GM19397 (cell line): ENCODE data around the gene GJA5.
"Not testable (repeated sequence)": the region's sequence is repeated elsewhere in the genome, so short reads cannot be mapped to it uniquely, and the experiment has no call there.

Source experiments
- ATAC-seq: cut with Tn5 transposase; IDR thresholded peaks from one replicate; pipeline ENCODE4 v1.9.1; 2021; ENCODE audit warnings: mild to moderate bottlenecking, moderate library complexity; ENCODE audit not compliant: unreplicated experiment

The GJA5 gene

DNA sequence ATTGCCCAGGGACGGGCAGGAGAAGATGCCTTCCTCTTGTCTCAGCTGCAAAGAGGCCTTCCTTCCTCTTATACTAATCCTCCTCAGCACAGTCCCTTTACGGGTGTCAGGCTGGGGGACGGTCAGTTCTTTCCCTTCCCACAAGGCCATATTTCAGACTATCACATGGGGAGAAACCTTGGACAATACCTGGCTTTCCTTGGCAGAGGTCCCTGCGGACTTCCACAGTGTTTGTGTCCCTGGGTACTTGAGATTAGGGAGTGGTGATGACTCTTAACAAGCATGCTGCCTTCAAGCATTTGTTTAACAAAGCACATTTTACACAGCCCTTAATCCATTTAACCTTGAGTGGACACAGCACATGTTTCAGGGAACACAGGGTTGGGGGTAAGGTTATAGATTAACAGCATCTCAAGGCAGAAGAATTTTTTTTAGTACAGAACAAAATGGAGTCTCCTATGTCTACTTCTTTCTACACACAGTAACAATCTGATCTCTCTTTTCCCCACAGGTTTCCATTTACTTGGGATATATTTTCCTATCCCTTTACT is 26.0 kb downstream of the GJA5 start:
- ATAC-seq = not testable (repeated sequence)

DNA sequence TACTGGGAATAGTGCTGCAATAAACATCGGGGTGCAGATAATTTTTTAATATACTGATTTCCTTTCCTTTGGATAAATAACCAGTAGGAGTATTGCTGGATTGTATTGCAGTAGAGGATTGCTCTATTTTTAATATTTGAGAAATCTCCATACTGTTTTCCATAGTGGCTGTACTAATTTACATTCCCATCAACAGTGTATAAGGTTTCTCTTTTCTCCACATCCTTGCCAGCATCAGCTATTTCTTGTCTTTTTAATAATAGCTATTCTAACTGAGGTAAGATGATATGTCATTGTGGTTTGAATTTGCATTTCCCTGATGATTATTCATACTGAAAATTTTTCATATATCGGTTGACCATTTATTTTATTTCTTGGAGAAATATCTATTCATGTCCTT is 31.1 kb downstream of the GJA5 start:
- ATAC-seq = no peak

DNA sequence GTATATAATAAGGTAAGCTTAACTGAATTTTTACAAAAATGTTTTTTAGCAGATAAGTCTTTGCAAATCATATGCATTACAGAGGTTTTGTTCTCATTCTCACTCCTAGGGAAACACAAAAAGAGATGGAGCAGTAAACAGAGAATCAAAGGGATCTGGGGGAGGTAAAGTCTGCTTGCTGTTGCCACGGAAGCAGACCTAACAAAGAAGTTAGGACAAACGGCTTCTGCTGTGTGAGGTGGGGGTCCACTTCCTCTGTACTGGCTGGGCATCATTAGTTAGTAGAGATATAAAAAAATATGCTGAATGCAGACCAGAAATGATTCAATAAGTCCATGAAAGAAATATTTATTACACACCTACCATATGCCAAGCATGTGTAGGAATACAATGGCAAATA is 34.2 kb downstream of the GJA5 start:
- ATAC-seq = no peak

DNA sequence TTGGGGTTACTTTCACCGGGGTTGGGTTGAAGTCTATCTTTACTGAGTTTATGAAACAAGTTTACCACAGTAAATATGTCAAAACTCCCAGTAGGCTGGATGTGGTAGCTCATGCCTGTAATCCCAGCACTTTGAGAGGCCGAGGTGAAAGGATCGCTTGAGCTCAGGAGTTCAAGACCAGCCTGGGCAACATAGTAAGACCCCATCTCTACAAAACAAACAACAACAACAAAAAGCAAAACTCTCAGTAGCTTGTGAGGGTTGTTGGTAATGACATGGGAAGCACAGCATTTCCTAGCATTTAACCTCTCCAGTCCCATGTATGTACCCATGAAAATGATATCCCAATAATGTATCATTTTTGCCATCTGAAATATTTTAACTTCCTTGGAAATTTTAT is 34.7 kb downstream of the GJA5 start:
- no peak for ATAC-seq

DNA sequence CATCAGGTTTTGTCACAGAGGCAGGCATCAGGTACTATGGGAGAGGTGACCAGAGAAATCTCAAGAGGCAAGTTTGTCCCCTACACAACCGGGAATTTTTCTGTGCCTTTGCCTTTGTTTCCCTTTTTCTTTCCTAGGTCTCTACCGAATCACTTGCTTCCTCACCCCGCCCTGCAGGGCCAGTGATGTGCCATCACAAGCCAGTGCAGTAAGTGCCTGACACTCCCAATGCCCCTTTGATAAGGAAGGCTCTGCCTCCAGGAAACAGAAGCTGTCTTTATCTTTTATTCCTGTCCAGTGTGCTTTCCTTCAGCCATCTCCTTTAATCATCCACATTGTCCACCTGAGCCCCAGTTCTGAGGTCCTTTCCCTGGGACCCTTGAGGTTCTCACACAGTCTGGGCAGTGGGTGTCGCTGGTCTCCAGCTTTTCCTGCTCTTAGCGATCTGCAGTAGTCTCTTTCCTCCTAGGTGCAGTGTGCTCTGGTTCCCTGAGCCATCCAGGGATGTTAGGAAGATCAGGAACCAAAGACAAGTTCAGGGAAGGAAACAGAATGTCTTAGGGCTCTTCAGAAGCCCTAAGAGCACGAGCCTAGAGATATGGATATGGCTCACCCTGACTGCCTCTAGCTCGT is 36.6 kb downstream of the GJA5 start:
- ATAC-seq = no peak

DNA sequence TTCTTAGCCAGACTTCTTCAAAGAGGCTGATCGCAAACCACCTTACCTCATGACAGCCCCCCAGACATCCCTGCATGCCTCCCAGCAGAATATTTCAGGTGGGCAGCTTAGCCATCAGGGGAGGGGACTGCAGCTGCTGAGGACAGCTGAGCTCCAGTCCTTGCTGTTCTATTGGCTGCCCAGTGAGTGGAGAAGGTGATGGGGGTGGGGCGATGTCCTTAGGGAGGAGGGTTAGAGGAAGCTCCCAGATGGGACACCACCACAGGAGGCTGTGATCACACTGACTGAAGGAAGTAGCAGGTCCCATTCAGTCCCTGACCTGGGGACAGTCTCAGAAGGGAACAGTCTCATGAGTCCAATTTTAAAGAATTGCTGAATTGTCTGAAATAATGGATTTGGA is 38.3 kb downstream of the GJA5 start:
- no peak for ATAC-seq

DNA sequence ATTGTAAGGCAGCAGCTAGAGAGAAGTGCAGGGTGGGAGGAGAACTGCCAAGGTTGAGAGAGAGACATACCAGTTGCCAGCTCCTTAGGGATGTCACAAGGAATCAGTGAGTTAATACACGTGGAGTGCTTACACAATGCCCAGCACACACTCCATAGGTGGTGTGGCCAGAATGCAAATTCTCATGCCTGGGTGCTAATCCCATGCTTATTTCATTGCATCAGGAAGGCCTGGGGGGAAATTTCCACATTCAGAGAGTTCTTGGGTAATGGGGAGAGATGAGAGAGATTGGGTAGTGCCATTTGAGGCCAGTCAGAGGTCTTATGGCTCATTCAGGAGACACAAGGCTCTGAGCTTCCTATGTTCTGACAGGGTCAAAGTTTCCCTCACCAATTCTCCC is 38.7 kb downstream of the GJA5 start:
- no peak for ATAC-seq

DNA sequence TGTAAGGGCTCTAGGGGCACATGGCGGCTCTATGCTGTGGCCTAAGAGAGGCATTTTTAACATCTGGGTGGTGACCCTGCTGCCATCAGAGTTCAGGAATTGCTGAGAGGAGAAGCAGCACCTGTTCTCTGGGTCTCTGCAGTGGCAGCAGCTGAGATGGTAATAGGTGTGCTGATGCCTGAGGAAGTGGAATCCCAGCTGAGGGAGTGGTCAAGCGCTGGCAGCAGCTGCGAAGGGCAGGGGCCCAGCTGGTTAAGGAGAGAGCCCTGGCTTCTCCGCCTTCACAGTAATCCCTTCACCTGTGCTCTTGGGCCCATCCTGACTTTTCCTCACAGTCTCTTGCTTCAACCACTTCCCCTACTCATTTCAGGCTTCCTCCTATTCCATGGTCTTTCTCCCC is 39.8 kb downstream of the GJA5 start:
- no peak for ATAC-seq

DNA sequence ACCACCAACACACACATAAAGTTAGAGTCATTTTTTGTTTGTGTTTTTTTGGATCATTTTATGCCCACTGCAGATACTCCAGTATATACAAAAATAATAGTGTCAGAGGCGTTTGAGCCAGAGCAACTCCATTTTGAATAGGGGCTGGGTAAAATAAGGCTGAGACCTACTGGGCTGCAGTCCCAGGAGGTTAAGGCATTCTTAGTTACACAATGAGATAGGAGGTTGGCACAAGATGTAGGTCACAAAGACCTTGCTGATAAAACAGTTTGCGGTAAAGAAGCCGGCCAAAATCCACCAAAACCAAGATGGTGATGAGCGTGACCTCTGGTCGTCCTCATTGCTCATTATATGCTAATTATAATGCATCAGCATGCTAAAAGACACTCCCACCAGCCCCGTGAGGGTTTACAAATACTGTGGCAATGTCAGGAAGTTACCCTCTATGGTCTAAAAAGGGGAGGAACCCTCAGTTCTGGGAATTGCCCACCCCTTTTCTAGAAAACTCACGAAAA is 40.6 kb downstream of the GJA5 start:
- ATAC-seq = no peak

DNA sequence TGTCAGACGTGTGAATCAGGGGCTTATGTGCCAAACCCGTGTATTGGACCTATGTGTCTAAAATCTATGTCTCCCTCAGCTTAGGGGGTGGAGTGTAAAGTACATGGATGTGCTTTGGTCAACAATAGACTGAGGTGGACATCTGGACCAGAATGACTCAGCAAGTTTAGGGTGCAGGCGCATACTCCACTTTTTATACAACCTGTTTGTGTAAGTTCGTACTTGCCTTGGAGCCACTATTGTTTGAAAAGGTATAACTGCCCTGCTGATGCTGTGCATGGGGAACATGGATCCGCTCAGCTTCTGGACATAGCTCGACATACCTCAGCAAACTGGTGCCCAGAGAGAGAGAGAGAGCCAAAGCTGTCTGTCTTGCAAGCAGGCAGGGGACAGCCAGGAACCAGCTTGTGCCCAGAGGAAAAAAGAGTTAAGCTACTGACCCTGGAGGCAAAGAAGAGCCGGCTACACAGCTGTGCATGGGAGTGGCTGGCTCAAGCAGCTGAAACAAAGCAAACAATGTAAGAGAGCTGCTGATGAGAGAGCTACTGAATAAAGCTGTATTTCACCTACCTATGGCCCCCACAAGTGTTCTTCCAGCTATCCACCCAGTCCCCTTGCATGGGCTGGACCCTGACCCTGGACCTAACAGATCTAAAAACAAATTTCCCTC is 41.2 kb downstream of the GJA5 start:
- no peak for ATAC-seq

DNA sequence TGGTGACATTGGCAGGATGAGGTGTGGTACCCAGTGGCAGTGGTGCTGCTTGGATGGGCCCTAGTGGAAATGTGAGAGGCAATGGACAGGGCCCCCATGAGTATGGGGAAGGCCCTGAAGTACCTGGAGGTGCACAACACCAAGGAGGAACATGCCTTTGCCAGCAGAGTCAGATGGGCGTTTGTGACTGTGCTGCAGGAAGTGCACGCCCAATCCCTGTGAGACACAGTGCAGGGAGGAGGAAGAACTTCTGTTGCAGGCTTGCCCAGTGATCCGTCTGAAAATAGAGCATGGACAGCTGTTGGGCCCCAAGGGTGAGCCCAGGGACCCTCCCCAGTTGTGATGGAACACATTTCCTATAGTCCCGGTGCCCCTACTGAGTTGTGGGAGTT is 42.7 kb downstream of the GJA5 start:
- ATAC-seq = no peak

DNA sequence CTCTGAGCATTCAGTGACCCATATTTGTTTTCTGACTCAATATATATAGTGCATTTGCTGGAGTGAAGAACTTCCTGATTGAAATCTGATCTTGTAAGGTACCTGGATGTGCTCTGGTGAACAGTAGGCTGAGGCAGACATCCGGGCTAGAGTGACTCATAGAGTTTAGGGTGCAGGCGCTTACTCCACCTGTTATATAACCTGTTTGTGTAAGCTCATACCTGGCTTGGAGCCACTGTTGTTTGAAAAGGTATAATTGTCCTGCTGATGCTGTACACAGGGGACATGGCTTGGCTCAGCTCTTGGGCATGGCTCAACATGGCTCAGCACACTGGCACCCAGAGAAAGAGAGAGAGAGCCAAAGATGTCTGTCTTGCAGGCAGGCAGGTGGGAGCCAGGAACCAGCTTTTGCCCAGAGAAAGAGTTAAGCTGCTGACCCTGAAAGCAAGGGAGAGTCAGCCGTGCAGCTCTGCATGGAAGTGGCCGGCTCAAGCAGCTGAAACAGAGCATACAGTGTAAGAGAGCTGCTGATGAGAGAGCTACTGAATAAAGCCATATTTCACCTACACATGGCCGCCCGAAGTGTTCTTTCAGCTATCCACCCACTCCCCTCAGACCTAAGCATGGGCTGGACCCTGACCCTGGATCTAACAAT is 43.2 kb downstream of the GJA5 start:
- ATAC-seq = no peak

DNA sequence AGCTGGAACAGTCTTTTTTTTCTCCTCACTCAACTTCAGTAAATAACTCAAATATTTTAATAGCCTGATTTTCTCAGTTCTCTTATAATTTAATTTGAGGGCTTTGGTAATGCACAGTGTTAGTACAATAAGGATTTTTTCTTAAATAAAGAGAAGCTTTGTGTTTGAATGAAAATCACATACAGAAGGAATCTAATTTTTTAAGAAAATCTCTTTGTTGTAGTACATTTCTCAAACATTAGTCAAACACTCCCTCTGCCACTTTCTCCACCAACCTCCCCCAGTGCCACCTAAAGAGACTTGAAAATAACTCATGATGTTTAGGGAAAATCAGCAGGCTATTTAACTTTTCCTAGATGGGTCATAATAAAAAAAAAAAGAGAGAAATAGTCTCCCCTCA is 47.8 kb downstream of the GJA5 start:
- ATAC-seq = no peak
